Caco-2 (cell line): ENCODE results near the gene ZNF605. TPM values are rescaled to one million over a fixed set of nuclear protein-coding genes. Genes with fewer than 3 reads are reported as not detected.
"Not testable (repeated sequence)": the region's sequence is repeated elsewhere in the genome, so short reads cannot be mapped to it uniquely, and the experiment has no call there.

Experiments
- BruUV-seq: library from RNA; stranded (reverse); fragments of 400-500 nt; replicated peaks from 2 replicates; lab custom pipeline; 2021; lab: Mats Ljungman, UMichigan
- CTCF ChIA-PET: fragments of 300-600 bp; sonication (Branson Sonifier 250); formaldehyde crosslinking; loops from one replicate; lab custom pipeline; 2022; ENCODE audit warnings: antibody characterized with exemption; lab: Charles Lee
- POLR2A ChIA-PET: fragments of 300-600 bp; sonication (Branson Sonifier 250); formaldehyde crosslinking; loops from one replicate; lab custom pipeline; 2022; ENCODE audit warnings: antibody characterized with exemption; lab: Charles Lee
- DNase-seq, 2 experiments: peaks; one replicate each; pipeline versions ENCODE4 v3.0.0 to v3.0.0-alpha.2; 2020 to 2022
- H3K27me3 ChIP-seq: replicated peaks from 2 replicates; pipeline ENCODE4 v1.6.0; 2011; ENCODE audit warnings: low read length; ENCODE audit not compliant: control insufficient read depth, insufficient read depth
- H3K36me3 ChIP-seq: 2 replicates; pipeline ENCODE4 v1.5.1; 2011; ENCODE audit warnings: low read length; ENCODE audit not compliant: control insufficient read depth, insufficient read depth
- H3K4me1 ChIP-seq: fragments of 250-450 bp; sonication (Bioruptor Pico); 2 replicates; pipeline ENCODE4 v1.5.1; 2020; ENCODE audit warnings: mild to moderate bottlenecking
- H3K4me3 ChIP-seq: 2 replicates; pipeline ENCODE4 v1.5.1; 2011; ENCODE audit warnings: low read depth, mild to moderate bottlenecking, control low read depth, low read length
- H3K9me3 ChIP-seq: fragments of 250-450 bp; sonication (Bioruptor Pico); 2 replicates; pipeline ENCODE4 v1.5.1; 2020; ENCODE audit warnings: mild to moderate bottlenecking, moderate library complexity
- H3K27ac Mint-ChIP-seq: one replicate; pipeline ENCODE4 v1.8.0; 2022; ENCODE audit warnings: mixed read lengths; ENCODE audit not compliant: unreplicated experiment
- H3K27me3 Mint-ChIP-seq: one replicate; pipeline ENCODE4 v1.8.0; 2022; ENCODE audit warnings: mixed read lengths; ENCODE audit not compliant: insufficient read depth, unreplicated experiment
- H3K36me3 Mint-ChIP-seq: one replicate; pipeline ENCODE4 v1.8.0; 2022; ENCODE audit warnings: mild to moderate bottlenecking, mixed read lengths; ENCODE audit not compliant: insufficient read depth, unreplicated experiment
- H3K4me1 Mint-ChIP-seq: one replicate; pipeline ENCODE4 v1.8.0; 2022; ENCODE audit warnings: low read depth, mixed read lengths; ENCODE audit not compliant: unreplicated experiment
- H3K4me3 Mint-ChIP-seq: one replicate; pipeline ENCODE4 v1.8.0; 2022; ENCODE audit warnings: mild to moderate bottlenecking, moderate library complexity, mixed read lengths; ENCODE audit not compliant: unreplicated experiment
- H3K9me3 Mint-ChIP-seq: one replicate; pipeline ENCODE4 v1.8.0; 2022; ENCODE audit warnings: mixed read lengths; ENCODE audit not compliant: unreplicated experiment
- CTCF ChIP-seq, 2 experiments: fragments of 200-600 bp in 1 of 2; IDR thresholded peaks; 1 replicate in 1 of 2; 2 replicates in 1 of 2; pipeline versions ENCODE4 v1.5.1 to v1.8.0; 2011 to 2022; ENCODE audit warnings: antibody characterized with exemption in 1 of 2, control low read depth in 1 of 2, inconsistent platforms in 1 of 2, low read depth in 1 of 2, low read length in 1 of 2, mild to moderate bottlenecking in 1 of 2, moderate library complexity in 1 of 2; ENCODE audit not compliant: insufficient read depth in 1 of 2, severe bottlenecking in 1 of 2, unreplicated experiment in 1 of 2
- intact Hi-C: fragments of 100-400 bp; cut with micrococcal nuclease; formaldehyde crosslinking; loops from one replicate; pipeline ENCODE4 v1.10.0; 2022; ENCODE audit not compliant: unreplicated experiment
- total RNA-seq: library from RNA; stranded (reverse); gene quantifications from 2 replicates; pipeline ENCODE4 v1.2.3, GENCODE V29; 2022

Gene ZNF605
- total RNA-seq, 1 experiment from 2014 or later: 7.1 TPM

DNA sequence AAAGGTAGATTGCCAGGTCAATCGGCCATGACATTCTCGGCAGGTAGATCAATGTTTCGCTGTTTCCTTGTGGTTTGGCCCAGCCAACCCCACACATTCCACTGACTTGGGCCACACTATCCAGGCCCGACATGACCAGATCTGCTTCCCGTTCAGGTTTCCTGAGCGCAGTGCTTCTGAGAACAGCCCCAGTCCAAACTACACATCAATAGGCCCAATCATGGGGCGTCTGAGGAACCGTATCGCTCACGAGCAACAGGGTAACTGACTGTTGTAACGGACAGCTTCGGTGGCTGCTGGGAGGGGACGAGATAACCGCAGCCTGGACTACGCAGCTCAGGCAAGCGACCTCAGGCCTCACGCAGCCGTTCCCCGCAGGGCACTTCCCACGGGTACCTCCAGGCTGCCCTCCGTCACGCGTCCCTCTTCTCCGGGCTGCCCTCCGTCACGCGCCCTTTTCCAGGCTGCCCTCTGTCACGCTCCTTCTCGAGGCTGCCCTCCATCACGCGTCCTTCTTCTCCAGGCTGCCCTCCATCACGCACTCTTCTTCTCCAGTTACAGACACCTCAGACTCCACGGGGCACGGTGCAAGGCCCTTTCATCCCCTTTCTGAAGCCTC is 14.7 kb downstream of the ZNF605 start:
- Mint-ChIP-seq H3K9me3 (peaks cover 28% of the 10 kb centered on the region), H3K36me3 (peaks cover 28% of the 10 kb centered on the region), H3K27ac (no peak overlapping the region), H3K4me3 (no peak overlapping the region), H3K4me1 (no peaks in the 10 kb centered on the region), H3K27me3 (no peaks in the 10 kb centered on the region)
- H3K9me3 ChIP-seq: peaks cover 19% of the 10 kb centered on the region
- no peak for TF ChIP-seq CTCF (IDR thresholded peaks at IDR 0.05; ENCODE audit: insufficient read depth in 1 of 2, low read depth in 1 of 2, low read length in 1 of 2, severe bottlenecking in 1 of 2, unreplicated experiment in 1 of 2)
- BruUV-seq: no TSS peak
- ChIA-PET CTCF (no interaction called here), POLR2A (no interaction called here)
- no peaks in the 10 kb centered on the region for H3K27me3 ChIP-seq
- H3K4me1 ChIP-seq: no peaks in the 10 kb centered on the region
- no peak for DNase-seq
- peaks cover 6% of the 10 kb centered on the region; the same call in 1 of the 2 replicates for H3K36me3 ChIP-seq
- intact Hi-C loops: no loop called here
- no peak overlapping the region for H3K4me3 ChIP-seq

- intact Hi-C loops: no loop called here
- no peak for DNase-seq
- CTCF ChIA-PET: no interaction called here
- Histone ChIP-seq H3K27me3 (no peaks in the 10 kb centered on the region), H3K36me3 (peaks cover 6% of the 10 kb centered on the region; the same call in 1 of the 2 replicates), H3K4me1 (no peaks in the 10 kb centered on the region), H3K9me3 (peaks cover 19% of the 10 kb centered on the region), H3K4me3 (no peak overlapping the region)
- no TSS peak for BruUV-seq
- no peak for TF ChIP-seq CTCF (IDR thresholded peaks at IDR 0.05; ENCODE audit: insufficient read depth in 1 of 2, low read depth in 1 of 2, low read length in 1 of 2, severe bottlenecking in 1 of 2, unreplicated experiment in 1 of 2)
- peaks cover 27% of the 10 kb centered on the region for H3K9me3 Mint-ChIP-seq
- POLR2A ChIA-PET: no interaction called here
- no peak overlapping the region for H3K27ac Mint-ChIP-seq
- no peak overlapping the region for H3K4me3 Mint-ChIP-seq
- peaks cover 15% of the 10 kb centered on the region for H3K36me3 Mint-ChIP-seq
- no peaks in the 10 kb centered on the region for H3K4me1 Mint-ChIP-seq
- H3K27me3 Mint-ChIP-seq: no peaks in the 10 kb centered on the region
These were observed 15.9 kb downstream of the ZNF605 start for GRCh38 chr12:132940071-132940719.

GRCh38 chr12:132938807-132939206 is 17.3 kb downstream of the ZNF605 start:
- Mint-ChIP-seq H3K9me3 (peaks cover 37% of the 10 kb centered on the region), H3K36me3 (peaks cover 15% of the 10 kb centered on the region)
- H3K4me1 ChIP-seq, POLR2A ChIA-PET, H3K36me3 ChIP-seq, H3K4me3 ChIP-seq, intact Hi-C loops, H3K27me3 ChIP-seq, H3K27me3 Mint-ChIP-seq, H3K4me1 Mint-ChIP-seq, BruUV-seq, CTCF ChIA-PET, H3K4me3 Mint-ChIP-seq, DNase-seq, H3K27ac Mint-ChIP-seq: not testable (repeated sequence)
- H3K9me3 ChIP-seq: peaks cover 23% of the 10 kb centered on the region
